ENCODE measurements around the gene PRELP.
A peak's percentile ranks its signal among the peaks of the same experiment; 100 is the strongest.

Gene PRELP

GRCh38 chr1:203495845-203496244, 20.2 kb downstream of the PRELP start:
- TF ChIP-seq ZFX (IDR thresholded peaks at IDR 0.05; ENCODE audit: borderline replicate concordance) (no peak), CTCF (IDR thresholded peaks at IDR 0.05) (no peak)
- no peak overlapping the region for H3K27ac ChIP-seq

DNA sequence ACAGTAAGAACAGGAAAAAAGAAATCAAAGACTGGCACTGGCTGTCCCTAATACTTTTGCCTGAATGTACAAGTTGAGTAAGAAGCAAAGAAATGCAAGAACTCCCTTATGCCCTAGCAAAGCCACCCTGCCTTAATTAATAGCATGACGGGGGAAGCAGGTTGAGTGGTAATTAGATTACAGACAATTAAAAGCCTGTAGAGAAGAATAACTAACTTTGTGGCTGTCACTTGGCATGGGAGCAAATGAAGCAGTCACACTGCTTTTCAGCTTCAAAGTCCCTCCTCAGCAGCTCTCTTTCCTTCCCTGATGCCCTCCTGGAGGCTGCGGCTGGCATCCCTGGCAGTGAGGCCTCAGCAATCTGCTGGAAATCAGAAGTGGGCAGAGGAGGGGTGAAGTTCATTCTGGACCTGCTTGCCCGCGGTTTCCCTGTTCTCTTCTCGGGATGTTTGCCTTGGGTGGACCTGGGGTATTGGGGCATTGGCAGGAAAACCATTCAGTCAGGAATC, 21.7 kb downstream of the PRELP start:
- no peak overlapping the region for H3K27ac ChIP-seq
- TF ChIP-seq ZFX (IDR thresholded peaks at IDR 0.05; ENCODE audit: borderline replicate concordance) (no peak), CTCF (IDR thresholded peaks at IDR 0.05) (no peak)

GRCh38 chr1:203499643-203500278, 24.2 kb downstream of the PRELP start:
- no peak for TF ChIP-seq CTCF (IDR thresholded peaks at IDR 0.05)
- no peak for TF ChIP-seq ZFX (IDR thresholded peaks at IDR 0.05; ENCODE audit: borderline replicate concordance)

DNA sequence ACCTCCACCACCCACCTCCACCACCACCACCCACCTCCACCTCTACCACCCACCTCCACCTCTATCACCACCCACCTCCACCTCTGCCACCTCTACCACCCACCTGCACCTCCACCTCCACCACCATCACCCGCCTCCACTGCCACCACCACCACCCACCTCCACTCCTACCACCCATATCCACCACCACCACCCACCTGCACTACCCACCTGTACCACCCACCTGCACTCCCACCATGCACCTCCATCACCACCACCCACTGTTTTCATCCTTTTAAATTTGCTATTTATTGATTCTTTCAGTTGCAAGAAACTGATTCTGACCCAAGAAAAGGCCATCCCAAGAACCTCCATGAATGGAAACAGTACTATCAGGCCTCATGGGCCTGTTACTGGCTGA, 24.7 kb downstream of the PRELP start:
- no peak overlapping the region for H3K27ac ChIP-seq
- no peak for TF ChIP-seq CTCF (IDR thresholded peaks at IDR 0.05)
- no peak for TF ChIP-seq ZFX (IDR thresholded peaks at IDR 0.05; ENCODE audit: borderline replicate concordance)

More at GRCh38 chr1:203499643-203500278, 24.2 kb downstream of the PRELP start:
- H3K27ac ChIP-seq, result no peak overlapping the region

DNA sequence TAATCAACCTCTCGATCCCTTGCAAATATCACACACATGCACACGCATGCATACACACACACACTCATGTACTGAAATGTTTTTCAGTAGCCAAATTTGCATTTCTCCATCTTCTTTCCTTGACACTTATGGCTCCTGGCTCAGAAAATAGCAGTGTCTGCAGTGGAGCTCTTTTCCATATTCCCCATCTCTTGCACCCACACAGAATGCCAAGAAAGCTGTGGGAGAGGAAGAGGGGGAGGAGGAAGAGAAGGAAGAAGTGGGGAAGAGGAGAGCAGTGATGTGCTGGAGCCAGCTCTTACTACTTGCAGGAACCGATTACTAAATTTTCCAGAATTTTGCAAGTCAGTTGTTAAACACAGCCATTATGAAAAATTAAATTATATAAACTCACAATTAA, 28.2 kb downstream of the PRELP start:
- no peak overlapping the region for H3K27ac ChIP-seq
- no peak for TF ChIP-seq CTCF (IDR thresholded peaks at IDR 0.05)
- no peak for TF ChIP-seq ZFX (IDR thresholded peaks at IDR 0.05; ENCODE audit: borderline replicate concordance)

DNA sequence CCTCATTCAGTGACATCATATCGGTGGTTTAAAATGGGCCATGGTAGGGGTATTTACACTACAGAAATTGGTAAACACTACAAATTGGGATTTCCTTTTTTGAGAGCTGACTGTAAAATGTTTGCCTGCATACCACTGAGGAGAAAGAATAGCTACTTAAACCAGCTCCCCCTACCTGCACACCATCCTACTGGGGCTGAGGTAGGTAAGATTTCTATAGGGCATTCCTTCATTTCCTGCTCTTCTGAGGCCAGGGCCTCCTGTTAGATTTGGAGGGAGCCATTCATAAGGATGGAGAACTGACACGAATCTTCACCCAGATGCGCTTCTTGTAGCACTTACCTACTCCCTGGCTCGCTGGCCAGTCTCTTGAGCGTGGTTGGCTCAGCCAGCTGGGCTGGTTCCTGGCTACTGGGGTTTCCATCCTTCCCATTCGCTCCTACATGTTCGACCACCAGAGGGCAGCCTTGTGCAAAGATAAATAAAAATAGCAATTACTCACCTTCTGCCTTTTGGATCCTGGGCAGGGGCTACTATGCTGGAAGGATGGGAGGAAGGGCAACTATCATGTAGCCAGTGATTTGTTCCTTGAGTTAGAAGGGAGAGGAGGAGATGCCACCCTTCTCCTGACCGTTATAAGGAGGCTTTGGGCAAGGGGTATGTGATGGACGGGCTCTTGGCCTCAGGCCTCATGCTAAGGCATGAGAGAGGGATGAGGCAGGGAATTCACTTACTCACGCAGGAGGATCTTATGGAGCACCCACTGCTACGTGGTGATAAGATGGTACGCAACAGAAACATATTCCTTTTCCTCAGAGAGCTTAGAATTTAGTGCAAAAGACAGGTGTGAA, 29.0 kb downstream of the PRELP start:
- TF ChIP-seq CTCF (IDR thresholded peaks at IDR 0.05) (peak; percentile 88), ZFX (IDR thresholded peaks at IDR 0.05; ENCODE audit: borderline replicate concordance) (no peak)
- H3K27ac ChIP-seq, result no peak overlapping the region
